Left ventricle myocardium inferior (tissue), 1 donor: Measurements from ENCODE around the gene BCAP29. TPM values are rescaled to one million over a fixed set of nuclear protein-coding genes. Genes with fewer than 3 reads are reported as not detected.
"Not testable (repeated sequence)": the region's sequence is repeated elsewhere in the genome, so short reads cannot be mapped to it uniquely, and the experiment has no call there.

Experiments used
- DNase-seq: peaks from one replicate; pipeline ENCODE4 v3.0.0-alpha.2; 2020
- H3K27ac ChIP-seq: fragments of 200-600 bp; replicated peaks from 2 replicates; pipeline ENCODE4 v1.8.0; 2021
- H3K27me3 ChIP-seq: fragments of 200-600 bp; 2 replicates; pipeline ENCODE4 v1.8.0; 2021; ENCODE audit warnings: low read depth
- H3K36me3 ChIP-seq: fragments of 200-600 bp; 2 replicates; pipeline ENCODE4 v1.8.0; 2021
- H3K4me1 ChIP-seq: fragments of 200-600 bp; 2 replicates; pipeline ENCODE4 v1.8.0; 2021
- H3K4me3 ChIP-seq: fragments of 200-600 bp; 2 replicates; pipeline ENCODE4 v1.8.0; 2021; ENCODE audit warnings: mild to moderate bottlenecking, moderate library complexity
- H3K9me3 ChIP-seq: fragments of 200-600 bp; replicated peaks from 2 replicates; pipeline ENCODE4 v1.8.0; 2021
- CTCF ChIP-seq: fragments of 200-600 bp; IDR thresholded peaks from 2 replicates; pipeline ENCODE4 v1.8.0; 2021; ENCODE audit warnings: antibody characterized with exemption, mild to moderate bottlenecking, borderline replicate concordance
- intact Hi-C: fragments of 100-400 bp; cut with micrococcal nuclease; formaldehyde crosslinking; loops from one replicate; pipeline ENCODE4 v1.11.0; 2022
- total RNA-seq: library from RNA; stranded (reverse); fragmentation: NEBNext Ultra II Directional; extraction: Animal tissue kit (Norgen Biotek cat#: 25700); gene quantifications from one replicate; pipeline ENCODE4 v1.2.1, GENCODE V29; 2021
- donor health status: DM: no; HTN: yes; CAD: no; lungs with severe emphysema.

Gene BCAP29
- total RNA-seq, 1 donor from 2014 or later: 91.0 TPM

GRCh38 chr7:107632492-107632865 is 52.4 kb downstream of the BCAP29 start:
- intact Hi-C loops: no loop called here
- Histone ChIP-seq H3K36me3 (peaks cover 14% of the 10 kb centered on the region), H3K4me1 (no peaks in the 10 kb centered on the region), H3K27ac (no peak overlapping the region), H3K27me3 (no peaks in the 10 kb centered on the region), H3K4me3 (no peak overlapping the region), H3K9me3 (no peaks in the 10 kb centered on the region)
- no peak for TF ChIP-seq CTCF
- no peak for DNase-seq

DNA sequence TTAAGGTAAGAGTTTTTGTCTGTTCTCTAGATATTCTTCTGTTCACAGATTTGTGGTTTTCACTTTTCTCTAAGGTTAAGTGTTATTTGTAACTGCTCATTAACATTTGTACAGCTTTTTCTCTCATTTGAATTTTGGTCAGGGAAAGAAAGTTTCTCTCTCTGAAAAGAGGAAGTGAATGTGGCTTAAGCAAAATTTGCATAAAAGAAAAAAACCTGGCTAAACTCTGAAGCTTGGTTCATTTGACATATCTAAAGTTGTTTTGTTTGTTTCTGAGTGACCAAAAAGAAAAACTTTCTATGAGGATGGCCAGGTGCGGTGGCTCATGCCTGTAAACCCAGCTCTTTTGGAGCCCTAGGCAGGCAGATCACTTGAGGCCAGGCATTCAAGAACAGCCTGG is 58.5 kb downstream of the BCAP29 start:
- Histone ChIP-seq H3K4me1 (no peaks in the 10 kb centered on the region), H3K36me3 (no peaks in the 10 kb centered on the region), H3K27me3 (no peaks in the 10 kb centered on the region), H3K27ac (no peak overlapping the region), H3K4me3 (no peak overlapping the region), H3K9me3 (no peaks in the 10 kb centered on the region)
- no peak for DNase-seq
- no peak for TF ChIP-seq CTCF
- intact Hi-C loops: no loop called here

- H3K9me3 ChIP-seq, H3K4me3 ChIP-seq, intact Hi-C loops: not testable (repeated sequence)
These were observed 59.0 kb downstream of the BCAP29 start for GRCh38 chr7:107639070-107639469.

GRCh38 chr7:107641676-107642075 is 61.6 kb downstream of the BCAP29 start:
- no peak for TF ChIP-seq CTCF
- intact Hi-C loops: no loop called here
- H3K27ac ChIP-seq: no peak overlapping the region
- H3K4me1 ChIP-seq: peaks cover 8% of the 10 kb centered on the region
- H3K27me3 ChIP-seq: no peaks in the 10 kb centered on the region
- H3K9me3 ChIP-seq: no peaks in the 10 kb centered on the region
- H3K36me3 ChIP-seq: no peaks in the 10 kb centered on the region
- H3K4me3 ChIP-seq: no peak overlapping the region
- DNase-seq: no peak

More at GRCh38 chr7:107639070-107639469, 59.0 kb downstream of the BCAP29 start:
- H3K36me3 ChIP-seq, DNase-seq, H3K27me3 ChIP-seq, H3K4me1 ChIP-seq, H3K27ac ChIP-seq: not testable (repeated sequence)

GRCh38 chr7:107642501-107642900 is 62.5 kb downstream of the BCAP29 start:
- H3K27ac ChIP-seq: no peak overlapping the region
- no peaks in the 10 kb centered on the region for H3K27me3 ChIP-seq
- DNase-seq: no peak
- no peaks in the 10 kb centered on the region for H3K9me3 ChIP-seq
- intact Hi-C loops: no loop called here
- TF ChIP-seq CTCF: no peak
- H3K4me3 ChIP-seq: no peak overlapping the region
- H3K4me1 ChIP-seq: peaks cover 8% of the 10 kb centered on the region
- no peaks in the 10 kb centered on the region for H3K36me3 ChIP-seq

- H3K4me1 ChIP-seq: peaks cover 8% of the 10 kb centered on the region
- intact Hi-C loops: no loop called here
- TF ChIP-seq CTCF: no peak
- no peaks in the 10 kb centered on the region for H3K27me3 ChIP-seq
- no peak overlapping the region for H3K4me3 ChIP-seq
- no peaks in the 10 kb centered on the region for H3K36me3 ChIP-seq
- H3K9me3 ChIP-seq: no peaks in the 10 kb centered on the region
- DNase-seq: no peak
- no peak overlapping the region for H3K27ac ChIP-seq
These were observed 63.4 kb downstream of the BCAP29 start for GRCh38 chr7:107643407-107643806.
